H9 (cell line): ENCODE data around the gene CPAMD8. TPM values are rescaled to one million over a fixed set of nuclear protein-coding genes. Genes with fewer than 3 reads are reported as not detected.

Experiments used
- DNase-seq: peaks from one replicate; pipeline ENCODE4 v3.0.0-alpha.2; 2017
- H2AFZ ChIP-seq: one replicate; pipeline ENCODE4 v1.6.1; 2013; ENCODE audit warnings: mild to moderate bottlenecking, low read length, control low read depth, moderate library complexity
- H2AK5ac ChIP-seq: 2 replicates; pipeline ENCODE4 v1.6.1; 2013; ENCODE audit warnings: low read length, control low read depth, mixed read lengths; ENCODE audit not compliant: insufficient read length
- H2BK120ac ChIP-seq: one replicate; pipeline ENCODE4 v1.6.1; 2013; ENCODE audit warnings: low read depth, mild to moderate bottlenecking, low read length, control low read depth, inconsistent platforms; ENCODE audit not compliant: poor library complexity, severe bottlenecking
- H2BK12ac ChIP-seq: 2 replicates; pipeline ENCODE4 v1.6.1; 2013; ENCODE audit warnings: low read length, control low read depth, mixed read lengths, low read depth; ENCODE audit not compliant: insufficient read length
- H2BK15ac ChIP-seq: 2 replicates; pipeline ENCODE4 v1.6.1; 2013; ENCODE audit warnings: low read depth, low read length, control low read depth
- H2BK20ac ChIP-seq: one replicate; pipeline ENCODE4 v1.6.1; 2013; ENCODE audit warnings: low read depth, mild to moderate bottlenecking, low read length, control low read depth, inconsistent platforms; ENCODE audit not compliant: poor library complexity, severe bottlenecking
- H2BK5ac ChIP-seq: 2 replicates; pipeline ENCODE4 v1.6.1; 2013; ENCODE audit warnings: low read length, control low read depth, mixed read lengths; ENCODE audit not compliant: insufficient read length
- H3K14ac ChIP-seq: 2 replicates; pipeline ENCODE4 v1.6.1; 2013; ENCODE audit warnings: low read length, control low read depth; ENCODE audit not compliant: insufficient read depth
- H3K18ac ChIP-seq: 2 replicates; pipeline ENCODE4 v1.6.1; 2013; ENCODE audit warnings: low read depth, mild to moderate bottlenecking, mixed read lengths, low read length, control low read depth; ENCODE audit not compliant: insufficient read length
- H3K23ac ChIP-seq: 2 replicates; pipeline ENCODE4 v1.6.1; 2013; ENCODE audit warnings: low read length, control low read depth, mixed read lengths, low read depth; ENCODE audit not compliant: insufficient read length
- H3K23me2 ChIP-seq: 2 replicates; pipeline ENCODE4 v1.6.1; 2013; ENCODE audit warnings: low read depth, mild to moderate bottlenecking, mixed read lengths, low read length, control low read depth; ENCODE audit not compliant: insufficient read length, poor library complexity, severe bottlenecking
- H3K27ac ChIP-seq: 2 replicates; pipeline ENCODE4 v1.5.1; 2013; ENCODE audit warnings: low read length, control low read depth, mixed read lengths, low read depth; ENCODE audit not compliant: insufficient read length
- H3K27me3 ChIP-seq: 2 replicates; pipeline ENCODE4 v1.6.1; 2013; ENCODE audit warnings: low read length, control low read depth, inconsistent platforms; ENCODE audit not compliant: insufficient read depth
- H3K4ac ChIP-seq: 2 replicates; pipeline ENCODE4 v1.6.1; 2013; ENCODE audit warnings: low read depth, mild to moderate bottlenecking, control low read depth, inconsistent platforms, low read length, moderate library complexity
- H3K4me1 ChIP-seq: 2 replicates; pipeline ENCODE4 v1.6.1; 2013; ENCODE audit warnings: low read length, control low read depth, inconsistent platforms; ENCODE audit not compliant: insufficient read depth
- H3K4me2 ChIP-seq: 2 replicates; pipeline ENCODE4 v1.6.1; 2013; ENCODE audit warnings: low read length, control low read depth, mixed read lengths; ENCODE audit not compliant: insufficient read length, insufficient read depth
- H3K56ac ChIP-seq: 2 replicates; pipeline ENCODE4 v1.6.1; 2013; ENCODE audit warnings: low read depth, mild to moderate bottlenecking, mixed read lengths, low read length, control low read depth; ENCODE audit not compliant: insufficient read length
- H3K79me1 ChIP-seq: 2 replicates; pipeline ENCODE4 v1.6.1; 2013; ENCODE audit warnings: low read depth, mild to moderate bottlenecking, moderate library complexity, low read length, control low read depth, inconsistent platforms; ENCODE audit not compliant: insufficient read depth, poor library complexity, severe bottlenecking
- H3K79me2 ChIP-seq: 2 replicates; pipeline ENCODE4 v1.6.1; 2013; ENCODE audit warnings: low read length, control low read depth, inconsistent platforms; ENCODE audit not compliant: insufficient read depth
- H3K9ac ChIP-seq: 2 replicates; pipeline ENCODE4 v1.6.1; 2013; ENCODE audit warnings: low read length, control low read depth, mixed read lengths; ENCODE audit not compliant: insufficient read length; ENCODE audit errors: extremely low read depth
- H3K9me3 ChIP-seq: one replicate; pipeline ENCODE4 v1.6.1; 2013; ENCODE audit warnings: low read depth, low read length, inconsistent platforms; ENCODE audit not compliant: control insufficient read depth
- H3T11ph ChIP-seq: one replicate; pipeline ENCODE4 v1.6.1; 2013; ENCODE audit warnings: mild to moderate bottlenecking, low read length, control low read depth, inconsistent platforms
- H4K20me1 ChIP-seq: one replicate; pipeline ENCODE4 v1.6.1; 2013; ENCODE audit not compliant: control insufficient read depth, insufficient read length, insufficient read depth
- H4K5ac ChIP-seq: 2 replicates; pipeline ENCODE4 v1.6.1; 2013; ENCODE audit warnings: low read depth, mild to moderate bottlenecking, mixed read lengths, low read length, control low read depth; ENCODE audit not compliant: insufficient read length
- H4K8ac ChIP-seq: replicated peaks from 2 replicates; pipeline ENCODE4 v1.6.1; 2013; ENCODE audit warnings: low read length, control low read depth, mixed read lengths, low read depth; ENCODE audit not compliant: insufficient read length
- H4K91ac ChIP-seq: 2 replicates; pipeline ENCODE4 v1.6.1; 2013; ENCODE audit warnings: low read depth, mild to moderate bottlenecking, moderate library complexity, mixed read lengths, low read length, control low read depth; ENCODE audit not compliant: insufficient read length
- H3K27ac Mint-ChIP-seq, 3 experiments: 2 replicates in 2 of 3; 3 replicates in 1 of 3; pipeline ENCODE4 v1.8.0; 2020 to 2021; ENCODE audit warnings: mixed read lengths in 3 of 3, mild to moderate bottlenecking in 1 of 3, moderate library complexity in 1 of 3
- H3K27me3 Mint-ChIP-seq: 2 replicates; pipeline ENCODE4 v1.8.0; 2021; ENCODE audit warnings: low read depth, mild to moderate bottlenecking, moderate library complexity, mixed read lengths
- H3K36me3 Mint-ChIP-seq, 3 experiments: 2 replicates in 2 of 3; 3 replicates in 1 of 3; pipeline ENCODE4 v1.8.0; 2020 to 2021; ENCODE audit warnings: low read depth in 3 of 3, mixed read lengths in 3 of 3; ENCODE audit not compliant: insufficient read depth in 1 of 3
- H3K4me1 Mint-ChIP-seq, 2 experiments: 2 replicates each; pipeline ENCODE4 v1.8.0; 2020; ENCODE audit warnings: mixed read lengths in 2 of 2
- H3K4me3 Mint-ChIP-seq, 2 experiments: 2 replicates in 1 of 2; 3 replicates in 1 of 2; pipeline ENCODE4 v1.8.0; 2020 to 2021; ENCODE audit warnings: mild to moderate bottlenecking in 2 of 2, mixed read lengths in 2 of 2, moderate library complexity in 1 of 2
- H3K9me3 Mint-ChIP-seq, 2 experiments: 2 replicates in 1 of 2; 3 replicates in 1 of 2; pipeline ENCODE4 v1.8.0; 2020; ENCODE audit warnings: mild to moderate bottlenecking in 2 of 2, mixed read lengths in 2 of 2, moderate library complexity in 1 of 2
- CTCF ChIP-seq: fragments of 200-600 bp; sonication (generic); conservative IDR thresholded peaks from 3 replicates; pipeline ENCODE4 v1.8.0; 2021; ENCODE audit warnings: antibody characterized with exemption, mild to moderate bottlenecking
- WGBS: extraction: QIAGEN DNeasy Blood & Tissue Kit; methylation state at CpG from one replicate; pipeline ENCODE4 v1.1.7; 2013; ENCODE audit warnings: missing lambda C conversion rate, low lambda C conversion rate, mixed read lengths; ENCODE audit not compliant: insufficient read length; ENCODE audit errors: extremely low coverage; 5-methylcytosine and 5-hydroxymethylcytosine counted together
- total RNA-seq: library from RNA; stranded (reverse); gene quantifications from 2 replicates; pipeline ENCODE4 v1.2.1, GENCODE V29; 2021

The CPAMD8 gene
- total RNA-seq, 1 experiment from 2014 or later, result 12.0 TPM

DNA sequence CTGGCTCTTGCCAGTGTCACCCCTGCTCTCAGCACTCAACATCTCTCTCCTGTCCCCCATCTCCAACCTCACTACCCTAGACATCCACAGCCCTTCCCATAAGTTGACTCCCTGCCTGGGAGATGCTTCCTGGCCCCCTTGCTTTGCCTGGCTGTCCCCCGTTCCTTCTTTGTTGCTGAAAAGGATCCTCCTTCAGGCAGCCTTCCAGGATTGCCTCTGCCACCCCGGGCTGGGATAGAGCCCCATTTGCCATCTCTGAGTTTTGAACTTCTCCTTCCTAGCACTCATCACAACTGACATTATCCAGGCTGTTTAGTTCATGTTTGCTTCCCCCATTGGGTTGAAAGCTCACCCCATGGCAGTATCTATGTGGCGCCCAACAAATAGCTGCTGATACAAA, 20.0 kb downstream of the CPAMD8 start:
- no peak overlapping the region for H3K18ac ChIP-seq
- no peaks in the 10 kb centered on the region for H3K79me1 ChIP-seq

More for the DNA sequence above, 20.0 kb downstream of the CPAMD8 start:
- H3K4me2 ChIP-seq, result no peak overlapping the region
- no peak overlapping the region for H2BK15ac ChIP-seq
- H3K4me1 ChIP-seq, result no peaks in the 10 kb centered on the region
- no peaks in the 10 kb centered on the region for H4K20me1 ChIP-seq
- TF ChIP-seq CTCF, result no peak
- H2AK5ac ChIP-seq, result no peak overlapping the region
- H3K9ac ChIP-seq, result no peak overlapping the region
- H2BK20ac ChIP-seq, result no peak overlapping the region
- WGBS, result no CpG with 5 or more reads among the region's 3 CpGs
- H3K27ac Mint-ChIP-seq, result no peak overlapping the region; a peak in 1 of 7 replicates
- no peak overlapping the region for H2BK5ac ChIP-seq
- no peak overlapping the region for H4K8ac ChIP-seq
- H3K23ac ChIP-seq, result no peak overlapping the region
- H3K27ac ChIP-seq, result no peak overlapping the region
- no peaks in the 10 kb centered on the region for H3K79me2 ChIP-seq
- no peaks in the 10 kb centered on the region for H3K27me3 ChIP-seq
- no peaks in the 10 kb centered on the region for H3K9me3 ChIP-seq
- no peak overlapping the region for H4K91ac ChIP-seq
- H3K27me3 Mint-ChIP-seq, result peaks cover 1% of the 10 kb centered on the region; the same call in 1 of the 2 replicates
- H2AFZ ChIP-seq, result no peak overlapping the region
- H3K4me1 Mint-ChIP-seq, result peaks cover under 1 to 5% of the 10 kb centered on the region in 2 experiments
- no peaks in the 10 kb centered on the region for H3K23me2 ChIP-seq
- no peak overlapping the region for H3K4ac ChIP-seq
- DNase-seq, result no peak
- H3K14ac ChIP-seq, result no peak overlapping the region
- H3K56ac ChIP-seq, result no peak overlapping the region
- H3K9me3 Mint-ChIP-seq, result no peaks in the 10 kb centered on the region
- no peak overlapping the region for H4K5ac ChIP-seq
- peaks cover 3 to 10% (median 5%) of the 10 kb centered on the region in 3 experiments; a peak in 5 of 7 replicates for H3K36me3 Mint-ChIP-seq
- no peak overlapping the region for H2BK120ac ChIP-seq
- no peak overlapping the region for H3K4me3 Mint-ChIP-seq
- H2BK12ac ChIP-seq, result no peak overlapping the region
- H3T11ph ChIP-seq, result no peak overlapping the region
